Measurements from ENCODE around the gene ADSS1.

ADSS1 gene

DNA sequence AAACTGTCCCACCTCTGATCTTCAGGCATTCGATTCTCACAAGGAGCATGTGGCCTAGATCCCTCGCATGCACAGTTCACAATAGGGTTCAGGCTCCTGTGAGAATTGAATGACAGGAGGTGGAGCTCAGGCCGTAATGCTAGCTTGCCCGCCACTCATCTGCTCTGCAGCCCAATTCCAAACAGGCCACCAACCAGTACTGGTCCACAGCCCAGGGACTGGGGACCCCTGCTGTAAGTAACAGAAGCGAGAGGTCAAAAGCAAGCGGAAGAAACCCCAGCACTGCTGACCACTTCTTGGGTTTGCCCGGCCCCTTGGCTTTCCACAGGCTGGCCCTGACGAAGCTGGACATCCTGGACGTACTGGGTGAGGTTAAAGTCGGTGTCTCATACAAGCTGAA lies 20.5 kb downstream of the ADSS1 start:
- TF ChIP-seq GATA1 (IDR thresholded peaks at IDR 0.05; ENCODE audit: low read depth, low read length) (no peak), POLR2A (IDR thresholded peaks at IDR 0.05; ENCODE audit: low read length) (no peak)
- DNase-seq: no peak

DNA sequence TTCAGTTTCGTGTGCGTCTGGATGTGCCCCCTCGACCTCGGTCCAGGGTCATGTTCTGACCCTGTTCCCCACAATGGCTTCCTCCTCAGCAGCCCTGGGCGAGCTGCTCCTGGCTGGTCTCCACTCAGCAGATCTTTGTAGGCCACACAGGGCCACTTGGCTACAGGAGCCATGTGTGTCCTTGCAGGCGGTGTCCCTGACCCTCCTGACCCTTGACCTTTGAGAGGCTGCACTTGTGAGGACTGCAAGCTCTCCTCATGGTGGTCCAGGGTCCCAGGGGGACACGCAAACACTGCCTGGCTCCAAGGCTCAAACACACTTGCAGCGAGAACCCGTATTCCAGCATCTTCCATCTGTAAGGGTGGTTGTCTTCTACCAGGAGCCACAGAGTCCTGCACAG lies 21.4 kb downstream of the ADSS1 start:
- TF ChIP-seq GATA1 (IDR thresholded peaks at IDR 0.05; ENCODE audit: low read depth, low read length): no peak
- no peak for TF ChIP-seq POLR2A (IDR thresholded peaks at IDR 0.05; ENCODE audit: low read length)

DNA sequence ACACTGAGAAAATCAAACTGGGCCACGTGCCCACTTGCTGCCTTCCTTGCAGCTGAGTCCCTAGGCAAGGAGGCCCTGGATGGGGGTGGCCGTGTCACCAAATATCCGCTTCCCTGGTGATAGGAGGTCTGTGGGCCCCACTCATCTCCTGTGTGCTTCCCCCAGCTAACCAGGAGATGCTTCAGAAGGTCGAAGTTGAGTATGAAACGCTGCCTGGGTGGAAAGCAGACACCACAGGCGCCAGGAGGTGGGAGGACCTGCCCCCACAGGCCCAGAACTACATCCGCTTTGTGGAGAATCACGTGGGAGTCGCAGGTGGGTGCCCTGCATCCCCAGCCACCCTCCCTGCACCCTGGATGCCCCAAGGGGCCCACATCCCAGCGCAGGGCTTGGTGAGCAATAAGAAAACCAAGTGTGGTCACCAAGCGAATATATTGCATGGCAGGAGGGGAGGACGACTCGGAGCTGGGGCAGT lies 22.1 kb downstream of the ADSS1 start:
- TF ChIP-seq POLR2A (IDR thresholded peaks at IDR 0.05; ENCODE audit: low read length) (no peak), GATA1 (IDR thresholded peaks at IDR 0.05; ENCODE audit: low read depth, low read length) (no peak)
- no peak for DNase-seq

More for the DNA sequence above, 21.4 kb downstream of the ADSS1 start:
- no peak for DNase-seq

DNA sequence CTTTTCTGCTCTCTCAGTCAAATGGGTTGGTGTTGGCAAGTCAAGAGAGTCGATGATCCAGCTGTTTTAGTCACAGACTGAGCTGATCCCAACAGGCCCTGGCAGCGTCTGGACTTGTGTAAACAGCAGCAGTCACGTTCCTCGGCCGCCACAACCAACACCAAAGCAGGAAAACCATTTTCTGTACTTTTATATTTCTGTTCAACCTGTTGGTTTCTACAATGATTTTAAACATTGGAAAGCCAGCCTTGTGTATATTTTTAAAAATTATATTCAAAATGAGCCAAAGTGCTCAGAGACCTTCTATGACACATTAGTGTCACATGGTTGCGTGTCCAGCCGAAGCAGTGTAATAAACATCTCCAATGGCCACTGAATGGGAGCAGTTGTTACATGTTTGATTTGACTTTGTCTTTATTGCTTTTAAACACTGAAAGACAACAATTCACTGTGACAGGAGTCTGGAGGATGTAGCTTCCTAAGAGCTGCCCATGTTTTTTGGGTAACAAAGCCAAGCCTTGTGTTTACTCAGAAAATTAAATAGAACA lies 23.0 kb downstream of the ADSS1 start:
- TF ChIP-seq POLR2A (IDR thresholded peaks at IDR 0.05; ENCODE audit: low read length): no peak
- no peak for TF ChIP-seq GATA1 (IDR thresholded peaks at IDR 0.05; ENCODE audit: low read depth, low read length)
- DNase-seq: no peak

DNA sequence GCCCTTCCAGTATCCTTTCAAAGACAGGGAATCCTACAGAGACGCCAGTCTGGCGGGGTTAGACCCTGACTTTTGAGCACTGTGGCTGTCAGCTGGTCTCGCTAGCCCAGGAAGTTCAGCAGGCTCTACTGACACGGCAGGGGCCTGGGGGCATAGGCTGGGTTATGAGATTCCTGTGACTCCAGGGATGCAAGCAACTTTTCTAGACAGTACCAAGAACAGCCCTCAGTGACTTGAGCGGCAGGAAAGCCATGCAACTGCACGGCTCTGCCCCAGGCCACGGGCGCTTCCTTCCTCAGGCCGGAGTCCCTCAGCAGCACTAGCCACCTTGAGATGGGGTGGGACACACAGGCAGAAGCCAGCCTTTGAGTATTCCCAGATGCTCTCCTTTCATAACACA lies 23.8 kb downstream of the ADSS1 start:
- no peak for DNase-seq
- TF ChIP-seq GATA1 (IDR thresholded peaks at IDR 0.05; ENCODE audit: low read depth, low read length) (no peak), POLR2A (IDR thresholded peaks at IDR 0.05; ENCODE audit: low read length) (no peak)

DNA sequence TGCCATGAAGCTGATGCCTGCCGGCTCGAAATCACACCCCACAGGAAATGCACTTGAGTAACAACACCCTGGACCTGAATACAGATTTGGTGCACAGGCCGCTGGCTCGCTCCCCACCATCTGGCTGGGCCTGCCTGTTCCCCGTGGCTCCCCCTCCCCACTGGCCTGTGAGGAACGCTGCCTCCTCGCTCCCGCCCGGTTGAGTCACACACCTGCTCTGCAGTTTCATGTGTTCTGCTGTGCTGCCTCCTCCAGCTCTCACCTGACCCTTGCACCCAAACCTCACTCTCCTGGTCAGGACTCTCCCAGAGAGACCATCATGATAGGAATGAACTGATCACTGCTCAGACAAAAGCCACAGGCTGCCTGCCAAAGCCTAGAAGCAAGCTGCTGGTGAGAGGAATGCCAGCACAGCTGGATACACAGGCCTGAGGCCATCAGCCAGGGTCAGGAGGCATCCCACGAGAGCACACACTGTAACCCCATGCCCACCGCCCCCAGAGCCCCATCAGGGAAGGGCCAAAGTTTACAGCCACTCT lies 25.2 kb downstream of the ADSS1 start:
- DNase-seq: no peak
- TF ChIP-seq GATA1 (IDR thresholded peaks at IDR 0.05; ENCODE audit: low read depth, low read length) (no peak), POLR2A (IDR thresholded peaks at IDR 0.05; ENCODE audit: low read length) (no peak)

DNA sequence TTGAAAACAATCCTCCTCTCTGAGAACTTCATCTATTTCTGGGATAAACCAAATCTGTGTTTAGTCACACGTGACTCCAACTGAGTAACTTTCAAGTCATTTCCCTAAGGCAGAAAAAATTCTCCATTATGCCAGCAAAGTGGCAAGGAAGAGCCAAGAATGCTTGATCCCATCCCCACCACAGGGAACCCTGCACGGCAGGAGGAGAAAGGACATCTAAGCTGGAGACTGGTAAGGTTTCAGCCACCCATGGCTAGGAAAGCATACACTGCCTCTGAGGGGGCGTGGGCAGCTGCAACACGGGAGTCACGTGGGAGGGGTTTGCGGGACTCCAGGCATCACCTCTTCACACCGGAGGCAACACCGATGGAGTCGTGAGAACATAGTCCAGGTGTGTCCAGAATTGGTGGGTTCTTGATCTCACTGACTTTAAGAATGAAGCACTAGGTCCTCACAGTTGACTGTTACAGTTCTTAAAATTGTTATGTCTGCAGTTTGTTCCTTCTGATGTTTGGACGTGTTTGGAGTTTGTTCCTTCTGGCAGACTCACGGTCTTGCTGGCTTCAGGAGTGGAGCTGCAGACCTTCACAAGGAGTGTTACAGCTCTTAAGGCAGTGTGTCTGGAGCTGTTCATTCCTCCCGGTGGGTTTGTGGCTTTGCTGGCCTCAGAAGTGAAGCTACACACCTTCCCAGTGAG lies 26.2 kb downstream of the ADSS1 start:
- TF ChIP-seq POLR2A (IDR thresholded peaks at IDR 0.05; ENCODE audit: low read length): no peak
- TF ChIP-seq GATA1 (IDR thresholded peaks at IDR 0.05; ENCODE audit: low read depth, low read length): no peak
- DNase-seq: no peak

DNA sequence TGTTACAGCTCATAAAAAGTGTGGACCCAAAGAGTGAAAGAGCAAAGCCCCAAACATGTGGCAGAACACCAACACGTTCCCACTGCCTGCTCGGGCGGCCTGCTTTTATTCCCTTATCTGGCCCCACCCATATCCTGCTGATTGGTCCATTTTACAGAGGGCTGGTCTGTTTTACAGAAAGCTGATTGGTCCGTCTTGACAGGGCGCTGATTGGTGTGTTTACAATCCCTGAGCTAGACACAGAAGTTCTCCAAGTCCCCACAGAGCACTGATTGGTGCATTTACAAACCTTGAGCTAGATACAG lies 26.7 kb downstream of the ADSS1 start:
- peak; percentile 41 to 60 for DNase-seq

DNA sequence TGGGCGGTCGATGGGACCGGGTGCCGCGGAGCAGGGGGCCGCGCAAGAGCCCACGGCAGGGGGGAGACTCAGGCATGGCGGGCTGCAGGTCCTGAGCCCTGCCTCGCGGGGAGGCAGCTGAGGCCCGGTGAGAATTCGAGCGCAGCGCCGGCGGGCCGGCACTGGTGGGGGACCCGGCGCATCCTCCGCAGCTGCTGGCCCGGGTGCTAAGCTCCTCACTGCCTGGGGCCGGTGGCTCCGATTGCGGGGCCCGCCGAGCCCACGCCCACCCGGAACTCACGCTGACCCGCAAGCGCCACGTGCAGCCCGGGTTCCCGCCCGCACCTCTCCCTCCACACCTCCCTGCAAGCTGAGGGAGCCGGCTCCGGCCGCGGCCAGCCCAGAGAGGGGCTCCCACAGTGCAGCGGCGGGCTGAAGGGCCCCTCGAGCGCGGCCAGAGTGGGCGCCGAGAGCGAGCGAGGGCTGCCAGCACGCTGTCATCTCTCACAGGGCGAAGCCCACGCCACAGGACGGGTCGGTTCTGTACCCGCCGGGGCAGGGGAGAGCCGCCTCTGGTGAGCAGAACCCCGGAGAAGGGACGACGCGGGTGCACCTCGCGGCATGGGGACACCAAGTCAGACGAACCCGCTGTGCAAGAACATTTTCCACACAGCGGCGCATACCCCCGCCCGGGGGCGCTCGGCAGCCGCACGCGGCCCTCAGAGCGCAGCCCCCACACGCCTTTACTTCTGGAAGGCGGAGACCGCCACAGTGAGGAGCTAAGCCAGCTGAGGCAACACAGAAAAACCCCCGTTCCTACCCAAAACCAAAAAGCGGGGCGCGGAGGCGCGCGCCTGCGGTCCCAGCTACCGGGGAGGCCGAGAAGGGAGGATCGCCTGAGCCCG lies 27.8 kb downstream of the ADSS1 start:
- no peak for DNase-seq

DNA sequence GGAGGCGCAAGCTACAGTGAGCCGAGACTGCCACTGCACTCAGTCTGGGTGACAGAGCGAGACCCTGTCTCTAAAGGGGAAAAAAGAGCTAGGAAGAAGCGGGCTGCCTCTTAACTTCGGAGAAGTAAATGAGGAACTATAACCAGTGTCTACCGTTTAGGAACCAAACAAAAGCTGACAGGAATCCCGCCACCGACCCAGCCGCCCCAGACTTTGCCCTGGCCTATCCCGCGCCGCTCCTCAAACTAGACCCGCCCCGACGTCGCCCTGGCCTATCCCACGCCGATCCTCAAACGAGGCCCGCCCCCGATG lies 28.4 kb downstream of the ADSS1 start:
- TF ChIP-seq GATA1 (IDR thresholded peaks at IDR 0.05; ENCODE audit: low read depth, low read length) (no peak), POLR2A (IDR thresholded peaks at IDR 0.05; ENCODE audit: low read length) (peak; percentile 76)
- no peak for DNase-seq

More for the DNA sequence above, 27.8 kb downstream of the ADSS1 start:
- TF ChIP-seq POLR2A (IDR thresholded peaks at IDR 0.05; ENCODE audit: low read length) (no peak), GATA1 (IDR thresholded peaks at IDR 0.05; ENCODE audit: low read depth, low read length) (no peak)

DNA sequence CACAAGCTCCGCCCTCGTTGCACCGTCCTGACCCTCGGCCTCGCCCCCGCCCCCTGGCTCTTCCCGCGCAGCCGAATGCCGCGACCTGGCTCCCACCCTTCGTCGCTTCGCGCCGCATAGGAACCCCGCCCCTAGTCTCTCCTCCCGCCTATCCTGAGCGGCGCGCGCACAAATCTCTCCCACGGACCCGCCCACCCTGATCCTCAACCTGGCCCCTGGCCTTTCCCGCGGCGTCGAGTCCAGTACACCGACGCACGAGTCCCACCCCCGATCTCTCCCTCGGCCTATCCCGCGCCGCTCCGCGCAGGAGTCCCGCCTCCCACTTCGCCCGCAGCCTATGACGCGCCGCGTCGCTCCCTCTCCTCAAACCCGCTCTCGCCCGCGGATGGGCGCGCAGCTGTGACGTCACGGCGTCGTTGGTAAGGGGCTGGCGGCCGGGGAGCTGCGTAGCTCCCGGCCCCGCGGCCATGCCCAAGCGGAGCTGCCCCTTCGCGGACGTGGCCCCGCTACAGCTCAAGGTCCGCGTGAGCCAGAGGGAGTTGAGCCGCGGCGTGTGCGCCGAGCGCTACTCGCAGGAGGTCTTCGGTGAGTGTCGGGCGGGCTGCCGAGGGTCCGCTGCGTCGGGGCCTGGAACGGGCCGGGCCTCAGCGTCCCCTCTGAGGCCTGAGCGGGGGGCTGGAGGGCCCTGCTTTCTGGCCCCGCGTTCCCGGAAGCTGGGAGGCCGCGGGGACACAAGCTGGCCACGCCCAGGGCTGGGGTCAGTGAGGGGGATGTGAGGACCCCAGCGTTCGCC lies 28.9 kb downstream of the ADSS1 start, which contains the start of gene SIVA1:
SIVA1 (plus strand) TSS at position 413 of the 793 bp plus-strand sequence; CDS start at position 468, 55 bp downstream.
- TF ChIP-seq GATA1 (IDR thresholded peaks at IDR 0.05; ENCODE audit: low read depth, low read length): no peak
- peak; percentile 75 for TF ChIP-seq POLR2A (IDR thresholded peaks at IDR 0.05; ENCODE audit: low read length)
- DNase-seq: peak; percentile 100

DNA sequence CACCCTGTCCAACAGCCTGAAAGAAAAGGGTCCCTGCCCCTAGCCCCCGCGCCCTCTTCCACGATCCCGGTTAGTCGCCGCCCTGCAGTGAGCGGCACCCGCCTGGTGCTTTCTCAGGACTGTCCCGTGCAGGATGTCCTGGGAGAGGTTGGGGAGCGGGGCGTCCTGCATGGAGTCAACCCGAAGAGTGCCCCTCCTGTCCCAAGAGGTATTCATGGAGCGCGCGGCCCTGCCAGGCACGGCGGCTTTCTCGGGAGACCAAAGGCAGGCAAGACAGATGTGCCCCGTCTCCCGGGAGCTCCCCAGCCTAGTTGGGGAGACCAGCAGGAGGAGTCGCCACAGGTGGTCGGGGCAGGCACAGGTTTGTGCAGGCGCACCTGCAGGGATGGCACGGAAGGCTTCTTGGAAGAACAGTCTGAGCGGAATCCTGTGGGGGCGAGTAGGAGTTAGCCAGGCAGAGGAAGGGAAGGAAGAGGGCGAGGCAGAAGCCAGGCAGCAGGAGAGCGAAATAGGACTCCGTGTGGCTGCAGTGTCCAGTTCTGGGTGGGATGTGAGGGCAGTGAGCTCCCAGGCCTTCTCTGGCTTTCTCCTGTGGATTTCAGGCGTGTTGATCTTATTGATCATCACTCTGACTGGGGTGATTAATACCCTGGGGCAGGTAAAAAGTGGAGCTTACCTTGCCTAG lies 29.6 kb downstream of the ADSS1 start:
- DNase-seq: peak; percentile 56 to 70

DNA sequence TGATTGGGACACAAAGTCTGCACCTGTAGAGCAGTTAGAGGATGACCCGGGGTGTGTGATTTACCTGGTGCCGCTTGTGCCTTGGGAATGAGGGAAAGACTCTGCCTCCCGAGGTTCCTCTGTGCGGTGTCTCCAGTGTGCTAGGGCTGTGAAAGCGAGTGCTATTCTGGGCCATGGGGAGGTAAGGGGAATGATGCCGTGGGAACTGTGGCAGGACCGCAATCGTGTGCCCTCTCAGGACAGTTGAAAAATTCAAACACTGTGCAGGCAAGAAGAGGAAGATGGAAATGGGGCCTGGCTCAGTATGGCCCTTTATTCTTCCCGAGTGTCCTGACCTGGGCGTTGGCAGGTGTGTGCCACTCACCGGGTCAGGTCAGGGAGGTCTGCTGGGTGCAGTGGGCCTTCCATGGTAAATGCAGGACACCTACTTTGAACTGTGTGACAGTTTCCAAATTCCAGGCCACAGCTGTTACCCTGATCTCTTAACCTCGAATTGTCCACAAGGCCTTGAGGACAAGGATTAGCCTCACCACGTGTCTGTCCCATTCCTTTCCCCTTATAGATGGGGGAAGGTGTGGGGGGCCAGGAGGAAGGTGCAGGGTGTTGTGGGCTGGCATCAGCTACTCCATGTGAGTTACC lies 30.3 kb downstream of the ADSS1 start:
- TF ChIP-seq POLR2A (IDR thresholded peaks at IDR 0.05; ENCODE audit: low read length) (no peak), GATA1 (IDR thresholded peaks at IDR 0.05; ENCODE audit: low read depth, low read length) (no peak)
- DNase-seq: no peak

More for the DNA sequence above, 29.6 kb downstream of the ADSS1 start:
- TF ChIP-seq POLR2A (IDR thresholded peaks at IDR 0.05; ENCODE audit: low read length) (no peak), GATA1 (IDR thresholded peaks at IDR 0.05; ENCODE audit: low read depth, low read length) (no peak)

Data from erythroblast (primary cell).